Ovary (tissue), 3 donors: ENCODE measurements around the gene GCC2.

Experiments used
- CTCF ChIP-seq, 3 donors: fragments of 450-650 bp in 2 of 3; fragments of 200-600 bp in 1 of 3; IDR thresholded peaks; one replicate each; pipeline versions ENCODE4 v1.5.1 to v1.8.0; 2016 to 2022; ENCODE audit warnings: antibody characterized with exemption in 3 of 3, mild to moderate bottlenecking in 1 of 3
- POLR2A ChIP-seq: fragments of 450-650 bp; IDR thresholded peaks from one replicate; pipeline ENCODE4 v1.6.1; 2017; ENCODE audit warnings: antibody characterized with exemption, mild to moderate bottlenecking, moderate library complexity
- donor health status: DM: no; HTN: no; CAD: no.

GRCh38 chr2:108458082-108458481 is 9.1 kb downstream of the GCC2 start:
- TF ChIP-seq CTCF (IDR thresholded peaks at IDR 0.05) (no peak), POLR2A (no peak)
